Measurements from ENCODE around the gene ZNF580.
A peak's percentile ranks its signal among the peaks of the same experiment; 100 is the strongest.

ZNF580 gene

DNA sequence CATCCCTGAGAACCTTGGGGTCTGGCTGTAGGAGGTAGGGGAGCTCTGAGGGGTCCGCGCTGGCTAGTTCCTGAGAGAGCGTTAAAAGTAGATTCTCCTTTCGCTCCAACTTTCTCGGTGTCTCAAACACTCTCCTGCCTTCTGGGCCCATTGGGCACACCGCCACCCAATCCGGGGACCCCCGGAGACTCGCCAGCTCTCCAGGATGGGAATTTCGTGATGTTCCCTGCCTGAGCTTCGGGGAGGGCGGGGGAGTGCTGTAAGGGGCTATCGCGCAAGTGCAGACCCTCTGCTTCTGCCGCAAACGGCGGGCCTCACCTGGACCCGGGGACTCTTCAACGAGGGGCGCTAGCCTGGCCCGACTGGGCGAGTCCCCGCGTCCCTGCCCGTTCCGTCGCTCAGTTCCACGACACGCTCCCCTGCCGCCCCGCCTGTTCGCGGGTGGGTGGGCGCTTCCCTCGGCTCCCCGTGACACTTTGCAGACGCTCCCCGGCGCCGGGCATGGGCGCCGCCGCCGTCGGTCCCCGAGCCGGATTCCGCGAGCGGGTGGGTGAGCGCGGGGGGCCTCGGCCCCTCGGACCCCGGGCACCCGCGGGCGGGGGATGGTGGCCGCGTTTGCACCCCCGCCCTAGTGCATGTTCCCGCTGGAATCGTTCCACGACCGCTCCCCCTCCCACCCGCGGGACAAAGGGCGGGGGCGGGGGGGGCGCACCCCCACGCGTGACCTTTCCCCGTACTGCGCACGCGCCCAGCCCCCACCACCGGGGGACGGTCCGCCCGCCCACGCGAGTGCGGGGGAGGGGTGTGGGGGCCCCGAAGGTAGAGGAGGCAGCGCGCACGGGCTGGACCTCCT, 7.2 kb downstream of the ZNF580 start, which contains the start of gene CCDC106:
TSS of gene CCDC106 (plus strand) at position 481 of the 853 bp plus-strand sequence. CDS start 835 bp downstream, outside the sequence.
- DNase-seq (ENCODE audit: low spot score): peak; percentile 74
- TF ChIP-seq CTCF (IDR thresholded peaks at IDR 0.05; ENCODE audit: extremely low read depth, missing control alignments): no peak

DNA sequence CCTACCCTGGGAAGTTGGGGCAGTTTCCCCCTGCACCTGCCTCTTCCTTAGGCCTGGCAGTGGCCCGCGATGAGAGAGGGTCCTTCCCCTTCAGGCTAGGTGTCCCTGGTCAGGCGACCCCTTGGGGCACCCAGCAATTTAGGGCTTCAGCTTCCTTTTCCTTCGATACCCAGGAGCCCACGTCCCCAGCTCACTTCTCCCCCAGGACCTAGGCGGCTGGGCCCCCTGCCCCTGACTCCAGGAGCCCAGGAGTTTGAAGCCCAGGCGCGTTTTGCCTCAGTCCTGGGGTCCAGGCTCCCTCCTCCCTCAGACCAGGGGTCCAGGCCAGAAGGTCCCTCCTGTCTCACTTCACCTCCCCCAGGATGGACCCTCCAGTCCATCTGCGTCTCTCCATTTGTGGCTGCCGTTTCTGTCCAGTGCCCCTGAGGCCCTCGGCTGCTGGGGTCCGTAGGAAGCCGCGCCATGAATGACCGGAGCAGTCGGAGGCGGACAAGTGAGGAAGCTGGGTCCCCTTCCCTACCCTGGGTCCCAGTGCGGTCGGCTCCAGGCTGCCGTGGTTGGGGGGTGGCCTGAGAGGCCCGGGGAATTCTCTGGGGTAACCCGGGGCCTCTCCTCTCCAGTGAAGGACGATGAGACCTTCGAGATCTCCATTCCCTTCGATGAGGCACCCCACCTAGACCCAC, 7.9 kb downstream of the ZNF580 start:
- DNase-seq (ENCODE audit: low spot score): no peak
- TF ChIP-seq CTCF (IDR thresholded peaks at IDR 0.05; ENCODE audit: extremely low read depth, missing control alignments): no peak

DNA sequence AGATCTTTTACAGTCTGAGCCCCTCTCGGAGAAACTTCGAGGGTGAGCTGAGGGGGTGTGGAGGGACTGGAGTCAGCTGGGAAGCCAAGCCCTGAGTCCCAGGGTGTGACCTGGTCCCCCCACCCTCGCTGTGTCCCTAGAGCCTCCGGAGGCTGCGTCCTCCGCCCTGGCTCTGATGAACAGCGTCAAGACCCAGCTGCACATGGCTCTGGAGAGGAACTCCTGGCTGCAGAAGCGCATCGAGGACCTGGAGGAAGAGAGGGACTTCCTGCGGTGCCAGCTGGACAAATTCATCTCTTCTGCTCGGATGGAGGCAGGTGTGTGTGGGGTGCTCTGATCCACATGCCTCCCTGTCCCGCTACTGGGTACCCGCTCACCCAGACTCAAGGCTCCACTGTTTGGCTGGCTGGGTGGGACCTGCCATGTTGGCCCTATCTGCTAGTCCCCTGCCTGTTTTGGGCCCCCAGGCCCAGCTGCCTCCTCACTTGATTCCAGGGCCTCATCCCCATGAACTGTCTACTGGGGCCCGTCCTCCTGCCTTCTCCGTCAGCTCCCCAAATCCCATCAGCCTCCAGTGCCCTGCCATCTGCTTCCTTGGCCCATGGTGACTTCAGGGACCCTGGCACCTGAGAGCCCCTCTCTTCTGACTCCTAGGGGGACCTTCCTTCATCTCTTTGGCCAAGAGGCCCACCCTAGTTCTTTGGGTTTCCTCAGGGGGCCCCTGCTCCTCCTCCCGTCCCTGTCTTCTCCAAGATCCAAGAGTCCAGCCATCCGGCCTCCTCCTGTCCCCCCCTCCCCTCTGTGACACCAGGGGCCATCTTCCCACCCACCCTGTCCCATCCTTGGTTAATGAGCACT, 8.7 kb downstream of the ZNF580 start:
- DNase-seq (ENCODE audit: low spot score): no peak
- no peak for TF ChIP-seq CTCF (IDR thresholded peaks at IDR 0.05; ENCODE audit: extremely low read depth, missing control alignments)

DNA sequence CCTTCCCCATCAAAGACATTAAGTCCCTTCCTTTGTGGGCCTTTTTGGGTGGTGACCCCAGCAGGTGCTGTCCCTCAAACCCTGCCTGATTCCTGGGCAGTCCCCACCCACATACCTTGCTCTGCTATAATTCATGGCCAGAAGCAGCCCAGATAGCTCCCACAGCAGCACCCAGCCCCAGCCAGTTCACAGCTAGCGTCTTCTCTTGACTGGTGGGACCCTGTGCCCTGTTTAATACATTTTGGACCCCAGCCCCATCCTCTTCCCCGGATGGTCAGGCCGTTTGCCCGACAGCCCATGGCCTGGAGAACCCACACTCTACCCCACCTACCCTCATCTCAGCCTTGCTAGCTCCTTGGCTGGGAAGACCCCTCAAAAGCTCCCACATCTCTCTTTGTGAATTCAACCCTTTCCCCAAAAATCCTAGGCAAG, 9.3 kb downstream of the ZNF580 start:
- TF ChIP-seq CTCF (IDR thresholded peaks at IDR 0.05; ENCODE audit: extremely low read depth, missing control alignments): no peak
- DNase-seq (ENCODE audit: low spot score): peak; percentile 65

DNA sequence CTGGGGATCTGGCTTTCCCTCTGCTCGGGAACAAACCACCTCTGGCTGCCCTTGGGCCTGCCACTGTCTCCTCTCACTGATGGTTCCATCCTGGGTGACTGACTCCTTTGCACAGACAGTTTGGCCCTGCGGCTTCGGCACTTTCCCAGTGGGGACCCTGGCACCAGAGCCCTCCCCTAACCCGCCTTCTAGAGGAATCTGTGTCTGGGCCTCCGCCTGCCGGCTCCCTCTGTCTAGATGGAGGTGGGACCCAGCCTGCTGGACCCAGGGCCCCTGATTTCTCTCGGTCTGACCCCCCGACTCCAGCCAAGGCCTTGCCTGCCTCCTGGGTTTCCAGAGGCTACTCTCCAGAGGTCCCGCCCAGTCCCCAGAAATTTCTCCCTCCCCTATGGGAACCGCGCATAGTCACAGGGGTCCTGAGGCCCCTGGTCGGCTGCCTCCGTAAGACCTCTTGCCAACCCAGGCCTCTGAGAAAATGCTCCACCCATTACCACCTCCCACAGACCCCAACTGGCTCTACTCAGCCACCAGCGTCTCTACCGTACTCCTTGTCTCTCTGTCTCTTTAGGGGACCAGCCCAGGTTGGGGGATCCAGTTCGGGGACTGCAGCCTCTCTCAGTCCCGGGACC, 9.9 kb downstream of the ZNF580 start:
- TF ChIP-seq CTCF (IDR thresholded peaks at IDR 0.05; ENCODE audit: extremely low read depth, missing control alignments): no peak
- DNase-seq (ENCODE audit: low spot score): no peak

- TF ChIP-seq CTCF (IDR thresholded peaks at IDR 0.05; ENCODE audit: extremely low read depth, missing control alignments): no peak
- DNase-seq (ENCODE audit: low spot score): no peak
Measured at GRCh38 chr19:55651236-55651635, 10.4 kb downstream of the ZNF580 start.
